NOMO-1 (cell line): ENCODE measurements around the gene MTG1.
A peak's percentile ranks its signal among the peaks of the same experiment; 100 is the strongest.
"Not testable (repeated sequence)": the region's sequence is repeated elsewhere in the genome, so short reads cannot be mapped to it uniquely, and the experiment has no call there.

Experiments
- DNase-seq, 2 experiments: peaks; one replicate each; lab custom pipeline; 2025; ENCODE audit not compliant: unreplicated experiment in 2 of 2; lab: John Stamatoyannopoulos, UW

MTG1 gene

GRCh38 chr10:133358925-133359310 is 35.0 kb upstream of the MTG1 start:
- no peak for DNase-seq

GRCh38 chr10:133359554-133359971 is 34.4 kb upstream of the MTG1 start:
- no peak for DNase-seq

- no peak for DNase-seq
These were observed 33.9 kb upstream of the MTG1 start for GRCh38 chr10:133359972-133360610.

GRCh38 chr10:133361227-133361626 is 32.7 kb upstream of the MTG1 start:
- DNase-seq: no peak

- DNase-seq: no peak
These were observed 32.0 kb upstream of the MTG1 start for GRCh38 chr10:133361773-133362441.

GRCh38 chr10:133362846-133363245 is 31.1 kb upstream of the MTG1 start:
- DNase-seq: no peak

- no peak for DNase-seq
These were observed 29.1 kb upstream of the MTG1 start for GRCh38 chr10:133364645-133365431.

GRCh38 chr10:133365461-133366129 is 28.4 kb upstream of the MTG1 start:
- DNase-seq: no peak

GRCh38 chr10:133366130-133366478 is 27.9 kb upstream of the MTG1 start:
- no peak for DNase-seq

- no peak for DNase-seq
These were observed 27.2 kb upstream of the MTG1 start for GRCh38 chr10:133366751-133367150.

GRCh38 chr10:133367461-133367860 is 26.5 kb upstream of the MTG1 start:
- DNase-seq: not testable (repeated sequence)

- no peak for DNase-seq
These were observed 25.8 kb upstream of the MTG1 start for GRCh38 chr10:133368153-133368552.

GRCh38 chr10:133370030-133370786 is 23.7 kb upstream of the MTG1 start:
- no peak for DNase-seq

- DNase-seq: no peak
These were observed 21.4 kb upstream of the MTG1 start for GRCh38 chr10:133372507-133372906.

GRCh38 chr10:133373174-133374090 is 20.5 kb upstream of the MTG1 start, which contains the start of gene ECHS1:
Gene ECHS1 (minus strand): TSS chr10:133373354. CDS start chr10:133373333, 21 bp downstream.
- DNase-seq: peak; percentile 84 to 93

- no peak for DNase-seq
These were observed 18.4 kb upstream of the MTG1 start for GRCh38 chr10:133375357-133376115.

GRCh38 chr10:133376183-133376582 is 17.8 kb upstream of the MTG1 start:
- DNase-seq: not testable (repeated sequence)

GRCh38 chr10:133377025-133377817 is 16.7 kb upstream of the MTG1 start:
- no peak for DNase-seq
